Subcutaneous adipose tissue (tissue), 4 donors: ENCODE measurements around the gene NMD3. TPM values are rescaled to one million over a fixed set of nuclear protein-coding genes. Genes with fewer than 3 reads are reported as not detected.

ENCODE experiments used
- total RNA-seq, 4 donors: library from RNA; depleted of rRNA; stranded (reverse); fragments of >200 nt; gene quantifications; one replicate each; pipeline ENCODE4 v1.1.0, GENCODE V29; 2016
- TF ChIP-seq, protein P1 (sequence below): fragments of 450-650 bp; IDR thresholded peaks from one replicate; pipeline ENCODE4 v1.5.1; 2016; ENCODE audit warnings: low read depth, mild to moderate bottlenecking, control low read depth, antibody characterized with exemption, moderate library complexity

NMD3 gene
- total RNA-seq, 4 donors from 2014 or later: 47.3 to 68.2 (median 62.6) TPM

GRCh38 chr3:161267646-161268045 lies 46.5 kb downstream of the NMD3 start:
- TF ChIP-seq, protein P1, sequence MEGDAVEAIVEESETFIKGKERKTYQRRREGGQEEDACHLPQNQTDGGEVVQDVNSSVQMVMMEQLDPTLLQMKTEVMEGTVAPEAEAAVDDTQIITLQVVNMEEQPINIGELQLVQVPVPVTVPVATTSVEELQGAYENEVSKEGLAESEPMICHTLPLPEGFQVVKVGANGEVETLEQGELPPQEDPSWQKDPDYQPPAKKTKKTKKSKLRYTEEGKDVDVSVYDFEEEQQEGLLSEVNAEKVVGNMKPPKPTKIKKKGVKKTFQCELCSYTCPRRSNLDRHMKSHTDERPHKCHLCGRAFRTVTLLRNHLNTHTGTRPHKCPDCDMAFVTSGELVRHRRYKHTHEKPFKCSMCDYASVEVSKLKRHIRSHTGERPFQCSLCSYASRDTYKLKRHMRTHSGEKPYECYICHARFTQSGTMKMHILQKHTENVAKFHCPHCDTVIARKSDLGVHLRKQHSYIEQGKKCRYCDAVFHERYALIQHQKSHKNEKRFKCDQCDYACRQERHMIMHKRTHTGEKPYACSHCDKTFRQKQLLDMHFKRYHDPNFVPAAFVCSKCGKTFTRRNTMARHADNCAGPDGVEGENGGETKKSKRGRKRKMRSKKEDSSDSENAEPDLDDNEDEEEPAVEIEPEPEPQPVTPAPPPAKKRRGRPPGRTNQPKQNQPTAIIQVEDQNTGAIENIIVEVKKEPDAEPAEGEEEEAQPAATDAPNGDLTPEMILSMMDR: no peak

- TF ChIP-seq, protein P1: no peak
Measured at GRCh38 chr3:161268601-161269000, 47.5 kb downstream of the NMD3 start.

DNA sequence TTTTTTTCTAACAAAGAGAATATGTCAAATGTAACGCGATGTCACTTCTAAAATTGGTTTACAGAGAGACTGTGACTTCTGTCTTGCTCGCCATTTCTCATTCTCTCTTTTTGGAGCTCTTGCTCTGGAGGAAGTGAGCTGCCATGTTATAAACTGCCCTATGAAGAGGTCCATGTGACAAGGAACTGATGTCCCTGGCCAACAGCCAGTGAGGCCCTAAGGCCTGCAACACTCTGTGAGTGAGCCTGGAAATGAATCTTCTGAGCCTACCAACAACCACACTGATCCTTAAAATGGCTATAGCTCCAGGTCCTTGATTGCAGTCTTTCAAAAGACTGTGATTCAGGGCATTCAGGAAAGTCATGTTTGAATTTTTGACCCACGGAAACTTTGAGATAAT lies 49.9 kb downstream of the NMD3 start:
- TF ChIP-seq, protein P1: no peak

- TF ChIP-seq, protein P1: no peak
Measured at GRCh38 chr3:161271646-161272045, 50.5 kb downstream of the NMD3 start.

DNA sequence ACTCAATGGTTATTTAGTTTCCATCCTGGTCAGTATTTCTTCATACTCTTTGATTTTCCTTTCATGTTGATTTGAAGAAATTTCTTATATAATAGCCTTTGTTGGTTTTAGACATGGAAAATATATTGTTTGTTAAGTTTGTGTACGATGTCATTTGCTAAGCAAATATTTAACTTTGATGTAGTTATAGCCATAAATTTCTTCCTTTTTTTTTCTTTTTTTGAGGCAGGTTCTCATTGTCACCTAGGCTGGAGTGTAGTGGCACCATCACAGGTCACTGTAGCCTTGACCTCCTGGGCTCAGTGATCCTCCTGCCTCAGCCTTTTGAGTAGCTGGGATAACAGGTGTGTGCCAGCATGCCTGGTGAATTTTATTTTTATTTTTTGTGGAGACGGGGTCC lies 51.4 kb downstream of the NMD3 start:
- TF ChIP-seq, protein P1: no peak

DNA sequence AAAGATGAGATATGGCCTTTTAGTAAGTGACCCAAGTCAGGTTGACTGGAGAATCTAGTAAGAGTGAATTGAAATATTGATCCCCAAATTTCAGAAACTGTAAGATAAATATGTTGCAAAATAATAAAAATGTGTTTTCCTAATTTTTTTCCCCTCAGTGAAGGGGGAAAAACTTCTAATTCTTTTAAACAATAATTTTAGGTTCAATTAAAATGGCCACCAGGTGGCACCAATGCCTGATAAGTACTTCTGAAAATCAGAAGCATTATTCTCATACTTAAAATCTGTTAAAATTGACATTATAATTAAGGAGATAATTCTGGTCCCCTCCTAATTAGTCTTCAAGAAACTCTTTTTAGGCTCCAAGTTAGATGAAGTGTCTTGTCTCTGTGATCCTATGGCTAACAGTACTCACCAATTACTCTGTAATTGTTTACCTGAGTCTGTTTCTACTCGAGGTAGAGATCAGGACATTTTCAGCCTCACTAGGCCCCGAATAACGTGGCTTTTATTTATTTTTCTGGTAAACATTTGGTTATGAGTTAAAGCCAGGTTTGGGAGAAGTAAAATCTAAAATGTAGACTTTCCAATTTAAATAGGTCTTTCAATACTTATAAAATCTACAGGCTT lies 52.6 kb downstream of the NMD3 start:
- TF ChIP-seq, protein P1: no peak

GRCh38 chr3:161274691-161275298 lies 53.7 kb downstream of the NMD3 start:
- TF ChIP-seq, protein P1: no peak
